Lower lobe of right lung (tissue), 2 donors: ENCODE measurements around the gene ACTR5. TPM values are rescaled to one million over a fixed set of nuclear protein-coding genes. Genes with fewer than 3 reads are reported as not detected.

Experiments used
- ATAC-seq, 2 donors: fragments of 200-7000 bp; cut with Tn5 transposase; one replicate each; pipeline ENCODE4 v1.9.1; 2020 to 2022; ENCODE audit warnings: mild to moderate bottlenecking in 2 of 2, moderate library complexity in 2 of 2
- DNase-seq: peaks from one replicate; pipeline ENCODE4 v3.0.0-alpha.2; 2020
- H3K27ac ChIP-seq: fragments of 200-600 bp; one replicate; pipeline ENCODE4 v1.8.0; 2022
- H3K27me3 ChIP-seq: fragments of 200-600 bp; one replicate; pipeline ENCODE4 v1.8.0; 2022; ENCODE audit warnings: low read depth
- H3K36me3 ChIP-seq: fragments of 200-600 bp; one replicate; pipeline ENCODE4 v1.8.0; 2022; ENCODE audit warnings: mild to moderate bottlenecking
- H3K4me1 ChIP-seq: fragments of 200-600 bp; one replicate; pipeline ENCODE4 v1.8.0; 2022
- H3K4me3 ChIP-seq: fragments of 200-600 bp; one replicate; pipeline ENCODE4 v1.8.0; 2022; ENCODE audit warnings: mild to moderate bottlenecking
- H3K9me3 ChIP-seq: fragments of 200-600 bp; one replicate; pipeline ENCODE4 v1.8.0; 2022
- intact Hi-C: fragments of 100-400 bp; cut with DNase I; formaldehyde crosslinking; loops from one replicate; pipeline ENCODE4 v1.11.0; 2022
- total RNA-seq: library from RNA; stranded (reverse); fragmentation: NEBNext Ultra II Directional; extraction: Animal tissue kit (Norgen Biotek cat#: 25700); gene quantifications from one replicate; pipeline ENCODE4 v1.2.1, GENCODE V29; 2021
- TF ChIP-seq, protein P1 (sequence below): fragments of 200-600 bp; IDR thresholded peaks from one replicate; pipeline ENCODE4 v1.8.0; 2022; ENCODE audit warnings: antibody characterized with exemption, mild to moderate bottlenecking
- donor health status: DM: no; HTN: yes; CAD: no; lungs with severe emphysema.

ACTR5 gene
- total RNA-seq, 1 donor from 2014 or later, result 6.0 TPM

GRCh38 chr20:38799203-38799602, 50.9 kb downstream of the ACTR5 start:
- Histone ChIP-seq H3K4me1 (peaks cover 11% of the 10 kb centered on the region), H3K36me3 (no peaks in the 10 kb centered on the region), H3K27me3 (no peaks in the 10 kb centered on the region), H3K9me3 (no peaks in the 10 kb centered on the region), H3K4me3 (no peak overlapping the region), H3K27ac (no peak overlapping the region)
- TF ChIP-seq, protein P1, sequence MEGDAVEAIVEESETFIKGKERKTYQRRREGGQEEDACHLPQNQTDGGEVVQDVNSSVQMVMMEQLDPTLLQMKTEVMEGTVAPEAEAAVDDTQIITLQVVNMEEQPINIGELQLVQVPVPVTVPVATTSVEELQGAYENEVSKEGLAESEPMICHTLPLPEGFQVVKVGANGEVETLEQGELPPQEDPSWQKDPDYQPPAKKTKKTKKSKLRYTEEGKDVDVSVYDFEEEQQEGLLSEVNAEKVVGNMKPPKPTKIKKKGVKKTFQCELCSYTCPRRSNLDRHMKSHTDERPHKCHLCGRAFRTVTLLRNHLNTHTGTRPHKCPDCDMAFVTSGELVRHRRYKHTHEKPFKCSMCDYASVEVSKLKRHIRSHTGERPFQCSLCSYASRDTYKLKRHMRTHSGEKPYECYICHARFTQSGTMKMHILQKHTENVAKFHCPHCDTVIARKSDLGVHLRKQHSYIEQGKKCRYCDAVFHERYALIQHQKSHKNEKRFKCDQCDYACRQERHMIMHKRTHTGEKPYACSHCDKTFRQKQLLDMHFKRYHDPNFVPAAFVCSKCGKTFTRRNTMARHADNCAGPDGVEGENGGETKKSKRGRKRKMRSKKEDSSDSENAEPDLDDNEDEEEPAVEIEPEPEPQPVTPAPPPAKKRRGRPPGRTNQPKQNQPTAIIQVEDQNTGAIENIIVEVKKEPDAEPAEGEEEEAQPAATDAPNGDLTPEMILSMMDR, result no peak
- intact Hi-C loops, result no loop called here
- DNase-seq (no peak), ATAC-seq (no peak)

DNA sequence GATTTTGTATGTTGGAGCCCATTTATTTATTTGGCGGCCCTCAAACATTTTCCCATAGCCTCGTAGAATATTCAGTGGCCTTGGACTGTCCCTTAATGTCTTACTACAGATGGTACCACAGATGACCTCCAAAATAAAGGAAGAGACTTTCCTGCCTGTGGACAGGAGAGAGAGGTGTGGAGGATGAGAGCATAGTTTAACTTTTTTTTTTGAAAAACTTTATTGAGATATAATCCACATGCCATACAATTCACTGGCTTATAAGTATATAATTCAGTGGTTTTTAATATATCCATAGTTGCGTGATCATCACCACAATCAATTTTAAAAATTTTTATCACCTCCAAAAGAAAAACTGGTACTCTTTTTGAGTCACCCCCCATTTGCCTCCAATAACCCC, 52.6 kb downstream of the ACTR5 start:
- peaks cover 23% of the 10 kb centered on the region for H3K4me1 ChIP-seq
- H3K4me3 ChIP-seq, result no peak overlapping the region
- TF ChIP-seq, protein P1, result no peak
- intact Hi-C loops, result no loop called here
- peaks cover 9% of the 10 kb centered on the region for H3K27me3 ChIP-seq
- no peak overlapping the region for H3K27ac ChIP-seq
- no peak for DNase-seq
- ATAC-seq, result no peak
- no peaks in the 10 kb centered on the region for H3K9me3 ChIP-seq
- no peaks in the 10 kb centered on the region for H3K36me3 ChIP-seq

DNA sequence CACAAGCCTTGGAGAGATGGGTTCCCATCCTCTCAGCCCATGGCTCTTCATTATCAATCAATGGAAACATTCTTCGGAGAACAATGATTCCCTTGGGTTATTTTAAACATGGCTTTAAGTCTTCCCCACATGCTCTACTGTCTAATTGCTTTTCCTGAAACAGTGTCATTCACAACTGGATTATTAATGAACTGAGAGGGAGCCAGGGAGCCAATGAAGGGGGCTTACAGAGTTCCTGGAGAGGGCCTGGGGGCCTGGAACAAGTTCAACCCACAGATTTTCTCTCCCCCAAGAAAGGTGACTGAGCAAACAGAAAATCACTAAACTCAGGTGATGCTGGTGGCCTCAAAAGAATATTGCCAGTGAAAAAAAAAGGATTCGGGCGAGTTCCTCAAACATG, 56.0 kb downstream of the ACTR5 start:
- H3K27me3 ChIP-seq, result peaks cover 27% of the 10 kb centered on the region
- H3K4me1 ChIP-seq, result peaks cover 48% of the 10 kb centered on the region
- TF ChIP-seq, protein P1, result no peak
- peak overlapping the region; percentile 79 for H3K27ac ChIP-seq
- H3K4me3 ChIP-seq, result no peak overlapping the region
- intact Hi-C loops, result no loop called here
- no peaks in the 10 kb centered on the region for H3K9me3 ChIP-seq
- no peak for DNase-seq
- ATAC-seq, result no peak
- H3K36me3 ChIP-seq, result no peaks in the 10 kb centered on the region

DNA sequence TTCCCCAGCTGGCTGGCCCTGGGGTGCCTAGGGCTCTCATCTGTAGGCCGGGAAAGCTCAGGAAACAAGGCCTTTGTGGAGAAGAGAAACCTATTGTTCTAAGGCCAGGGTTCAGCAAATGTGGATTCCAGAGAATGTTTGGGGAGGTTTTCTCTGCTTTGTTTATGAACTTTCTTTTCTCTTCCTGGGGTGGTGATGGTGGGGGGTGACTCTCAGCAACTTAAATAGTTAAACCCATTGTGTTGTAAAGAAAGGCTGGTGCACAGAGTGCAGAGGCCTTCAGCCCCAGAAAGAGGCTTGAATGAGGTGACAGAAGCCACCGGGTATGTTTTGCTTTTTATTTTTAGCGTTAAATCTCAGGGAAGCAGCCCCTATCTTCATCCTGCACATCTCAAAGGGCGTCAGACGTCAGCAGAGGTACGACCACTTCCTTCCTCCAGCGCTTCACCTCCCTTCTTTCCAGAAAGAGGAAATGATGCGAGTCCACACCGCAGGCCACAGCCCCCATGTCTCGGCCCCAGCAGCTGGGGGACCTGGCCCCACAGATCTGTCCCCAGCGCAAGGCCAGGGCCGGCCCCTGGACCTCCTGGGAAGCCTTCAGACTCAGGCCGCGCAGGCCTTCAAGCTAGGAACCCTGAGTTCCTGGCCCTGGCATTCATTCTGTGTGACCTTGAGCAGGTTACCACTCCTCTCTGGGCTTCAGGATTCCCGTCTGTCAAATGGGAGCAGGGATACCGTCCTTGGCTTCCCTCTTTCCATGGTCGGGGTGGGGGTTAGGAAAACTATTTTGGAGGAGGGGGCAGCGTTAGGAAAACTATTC, 56.6 kb downstream of the ACTR5 start:
- no peaks in the 10 kb centered on the region for H3K36me3 ChIP-seq
- H3K9me3 ChIP-seq, result no peaks in the 10 kb centered on the region
- H3K27ac ChIP-seq, result peak overlapping the region; percentile 79
- peak; percentile 66 to 70 for ATAC-seq
- peaks cover 30% of the 10 kb centered on the region for H3K27me3 ChIP-seq
- intact Hi-C loops, result no loop called here
- H3K4me1 ChIP-seq, result peaks cover 44% of the 10 kb centered on the region
- peak; percentile 51 for DNase-seq
- H3K4me3 ChIP-seq, result peak overlapping the region; percentile 72
- TF ChIP-seq, protein P1, result no peak

- TF ChIP-seq, protein P1, result no peak
- Histone ChIP-seq H3K36me3 (no peaks in the 10 kb centered on the region), H3K4me3 (peak within 1 kb of the TSS; percentile 72), H3K27me3 (peaks cover 30% of the 10 kb centered on the region), H3K27ac (peak within 1 kb of the TSS; percentile 79), H3K4me1 (peaks cover 48% of the 10 kb centered on the region), H3K9me3 (no peaks in the 10 kb centered on the region)
- DNase-seq (peak; percentile 59), ATAC-seq (peak; percentile 81 to 83)
- intact Hi-C loops, result no loop called here
Measured at GRCh38 chr20:38805502-38805957, 57.3 kb downstream of the ACTR5 start, which contains the start of gene PPP1R16B. PPP1R16B (plus strand) TSS chr20:38805697; CDS start chr20:38835926, 30,229 bp downstream.
